ENCODE results near the gene ITGB7.

The ITGB7 gene

GRCh38 chr12:53235164-53235563 lies 28.1 kb upstream of the ITGB7 start:
- TF ChIP-seq GATA2 (IDR thresholded peaks at IDR 0.05; ENCODE audit: low read depth, low read length) (no peak), GATA3 (IDR thresholded peaks at IDR 0.05; ENCODE audit: low read depth, low read length) (no peak)

- TF ChIP-seq GATA2 (IDR thresholded peaks at IDR 0.05; ENCODE audit: low read depth, low read length) (no peak), GATA3 (IDR thresholded peaks at IDR 0.05; ENCODE audit: low read depth, low read length) (no peak)
Measured at GRCh38 chr12:53234271-53234914, 27.3 kb upstream of the ITGB7 start.

- TF ChIP-seq GATA3 (IDR thresholded peaks at IDR 0.05; ENCODE audit: low read depth, low read length) (no peak), GATA2 (IDR thresholded peaks at IDR 0.05; ENCODE audit: low read depth, low read length) (no peak)
Measured at GRCh38 chr12:53233671-53234121, 26.6 kb upstream of the ITGB7 start.

GRCh38 chr12:53232646-53233461 lies 25.8 kb upstream of the ITGB7 start:
- TF ChIP-seq GATA3 (IDR thresholded peaks at IDR 0.05; ENCODE audit: low read depth, low read length) = no peak
- TF ChIP-seq GATA2 (IDR thresholded peaks at IDR 0.05; ENCODE audit: low read depth, low read length) = no peak

GRCh38 chr12:53231921-53232645 lies 25.0 kb upstream of the ITGB7 start, which contains the start of gene RARG:
Gene RARG (minus strand): TSS chr12:53232209. CDS start chr12:53227545, 4,664 bp downstream.
- no peak for TF ChIP-seq GATA3 (IDR thresholded peaks at IDR 0.05; ENCODE audit: low read depth, low read length)
- TF ChIP-seq GATA2 (IDR thresholded peaks at IDR 0.05; ENCODE audit: low read depth, low read length) = no peak

- TF ChIP-seq GATA2 (IDR thresholded peaks at IDR 0.05; ENCODE audit: low read depth, low read length) = no peak
- TF ChIP-seq GATA3 (IDR thresholded peaks at IDR 0.05; ENCODE audit: low read depth, low read length) = no peak
Measured at GRCh38 chr12:53231671-53231920, 24.5 kb upstream of the ITGB7 start.

- TF ChIP-seq GATA2 (IDR thresholded peaks at IDR 0.05; ENCODE audit: low read depth, low read length) = no peak
- no peak for TF ChIP-seq GATA3 (IDR thresholded peaks at IDR 0.05; ENCODE audit: low read depth, low read length)
Measured at GRCh38 chr12:53230108-53230845, 23.2 kb upstream of the ITGB7 start.

- TF ChIP-seq GATA2 (IDR thresholded peaks at IDR 0.05; ENCODE audit: low read depth, low read length) (no peak), GATA3 (IDR thresholded peaks at IDR 0.05; ENCODE audit: low read depth, low read length) (no peak)
Measured at GRCh38 chr12:53229454-53229853, 22.4 kb upstream of the ITGB7 start.

- TF ChIP-seq GATA3 (IDR thresholded peaks at IDR 0.05; ENCODE audit: low read depth, low read length) (no peak), GATA2 (IDR thresholded peaks at IDR 0.05; ENCODE audit: low read depth, low read length) (no peak)
Measured at GRCh38 chr12:53227836-53228235, 20.8 kb upstream of the ITGB7 start.

GRCh38 chr12:53227341-53227740 lies 20.3 kb upstream of the ITGB7 start:
- TF ChIP-seq GATA2 (IDR thresholded peaks at IDR 0.05; ENCODE audit: low read depth, low read length) (no peak), GATA3 (IDR thresholded peaks at IDR 0.05; ENCODE audit: low read depth, low read length) (no peak)

GRCh38 chr12:53226815-53227214 lies 19.8 kb upstream of the ITGB7 start:
- TF ChIP-seq GATA3 (IDR thresholded peaks at IDR 0.05; ENCODE audit: low read depth, low read length) (no peak), GATA2 (IDR thresholded peaks at IDR 0.05; ENCODE audit: low read depth, low read length) (no peak)

GRCh38 chr12:53225635-53226424 lies 18.8 kb upstream of the ITGB7 start:
- TF ChIP-seq GATA3 (IDR thresholded peaks at IDR 0.05; ENCODE audit: low read depth, low read length) (no peak), GATA2 (IDR thresholded peaks at IDR 0.05; ENCODE audit: low read depth, low read length) (no peak)

All from SH-SY5Y (cell line).